Measurements from ENCODE around the gene LAGE3.

DNA sequence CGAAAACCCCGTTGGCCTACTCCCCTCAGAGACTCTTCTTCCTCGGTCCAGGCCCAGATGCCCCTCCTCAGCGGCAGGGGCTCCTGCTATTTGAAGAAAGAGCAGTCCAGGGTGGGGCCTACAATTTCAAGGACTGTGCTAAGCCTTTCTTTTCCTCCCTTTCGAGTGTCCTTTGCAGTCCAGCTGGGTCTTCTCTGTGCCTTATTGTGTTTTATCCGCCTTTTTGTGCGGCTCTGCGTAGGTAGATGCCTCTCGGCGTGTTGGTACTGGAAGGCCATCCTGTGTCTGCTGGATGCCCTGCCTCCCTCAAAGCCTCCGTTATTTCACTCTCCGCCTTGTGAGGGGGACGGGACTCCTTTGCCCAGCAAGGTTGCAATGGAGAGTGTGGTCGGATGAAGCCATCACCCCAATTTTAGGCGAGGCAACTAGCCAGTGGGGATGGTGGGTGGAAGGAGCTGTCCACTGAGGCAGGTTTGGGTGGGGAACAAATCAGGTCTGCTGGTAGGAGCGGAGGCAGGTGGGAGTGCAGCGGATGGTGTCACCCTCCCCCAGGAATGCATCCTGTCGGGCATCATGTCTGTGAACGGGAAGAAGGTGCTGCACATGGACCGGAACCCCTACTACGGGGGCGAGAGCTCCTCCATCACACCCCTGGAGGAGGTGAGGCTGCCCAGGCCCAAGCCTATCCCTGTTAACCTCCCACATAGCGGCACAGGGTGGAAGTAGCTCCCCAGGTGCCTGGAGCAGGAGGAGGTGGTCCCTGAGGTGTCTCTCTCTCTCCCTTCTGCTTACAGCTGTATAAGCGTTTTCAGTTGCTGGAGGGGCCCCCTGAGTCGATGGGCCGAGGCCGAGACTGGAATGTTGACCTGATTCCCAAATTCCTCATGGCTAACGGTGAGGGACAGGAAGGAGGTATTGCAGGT lies 40.8 kb downstream of the LAGE3 start:
- TF ChIP-seq POLR2AphosphoS5 (IDR thresholded peaks at IDR 0.05; ENCODE audit: low read depth): no peak
- TF ChIP-seq, protein P1, sequence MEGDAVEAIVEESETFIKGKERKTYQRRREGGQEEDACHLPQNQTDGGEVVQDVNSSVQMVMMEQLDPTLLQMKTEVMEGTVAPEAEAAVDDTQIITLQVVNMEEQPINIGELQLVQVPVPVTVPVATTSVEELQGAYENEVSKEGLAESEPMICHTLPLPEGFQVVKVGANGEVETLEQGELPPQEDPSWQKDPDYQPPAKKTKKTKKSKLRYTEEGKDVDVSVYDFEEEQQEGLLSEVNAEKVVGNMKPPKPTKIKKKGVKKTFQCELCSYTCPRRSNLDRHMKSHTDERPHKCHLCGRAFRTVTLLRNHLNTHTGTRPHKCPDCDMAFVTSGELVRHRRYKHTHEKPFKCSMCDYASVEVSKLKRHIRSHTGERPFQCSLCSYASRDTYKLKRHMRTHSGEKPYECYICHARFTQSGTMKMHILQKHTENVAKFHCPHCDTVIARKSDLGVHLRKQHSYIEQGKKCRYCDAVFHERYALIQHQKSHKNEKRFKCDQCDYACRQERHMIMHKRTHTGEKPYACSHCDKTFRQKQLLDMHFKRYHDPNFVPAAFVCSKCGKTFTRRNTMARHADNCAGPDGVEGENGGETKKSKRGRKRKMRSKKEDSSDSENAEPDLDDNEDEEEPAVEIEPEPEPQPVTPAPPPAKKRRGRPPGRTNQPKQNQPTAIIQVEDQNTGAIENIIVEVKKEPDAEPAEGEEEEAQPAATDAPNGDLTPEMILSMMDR (IDR thresholded peaks at IDR 0.05; ENCODE audit: insufficient read depth, low read length): no peak
- TF ChIP-seq, protein P2, sequence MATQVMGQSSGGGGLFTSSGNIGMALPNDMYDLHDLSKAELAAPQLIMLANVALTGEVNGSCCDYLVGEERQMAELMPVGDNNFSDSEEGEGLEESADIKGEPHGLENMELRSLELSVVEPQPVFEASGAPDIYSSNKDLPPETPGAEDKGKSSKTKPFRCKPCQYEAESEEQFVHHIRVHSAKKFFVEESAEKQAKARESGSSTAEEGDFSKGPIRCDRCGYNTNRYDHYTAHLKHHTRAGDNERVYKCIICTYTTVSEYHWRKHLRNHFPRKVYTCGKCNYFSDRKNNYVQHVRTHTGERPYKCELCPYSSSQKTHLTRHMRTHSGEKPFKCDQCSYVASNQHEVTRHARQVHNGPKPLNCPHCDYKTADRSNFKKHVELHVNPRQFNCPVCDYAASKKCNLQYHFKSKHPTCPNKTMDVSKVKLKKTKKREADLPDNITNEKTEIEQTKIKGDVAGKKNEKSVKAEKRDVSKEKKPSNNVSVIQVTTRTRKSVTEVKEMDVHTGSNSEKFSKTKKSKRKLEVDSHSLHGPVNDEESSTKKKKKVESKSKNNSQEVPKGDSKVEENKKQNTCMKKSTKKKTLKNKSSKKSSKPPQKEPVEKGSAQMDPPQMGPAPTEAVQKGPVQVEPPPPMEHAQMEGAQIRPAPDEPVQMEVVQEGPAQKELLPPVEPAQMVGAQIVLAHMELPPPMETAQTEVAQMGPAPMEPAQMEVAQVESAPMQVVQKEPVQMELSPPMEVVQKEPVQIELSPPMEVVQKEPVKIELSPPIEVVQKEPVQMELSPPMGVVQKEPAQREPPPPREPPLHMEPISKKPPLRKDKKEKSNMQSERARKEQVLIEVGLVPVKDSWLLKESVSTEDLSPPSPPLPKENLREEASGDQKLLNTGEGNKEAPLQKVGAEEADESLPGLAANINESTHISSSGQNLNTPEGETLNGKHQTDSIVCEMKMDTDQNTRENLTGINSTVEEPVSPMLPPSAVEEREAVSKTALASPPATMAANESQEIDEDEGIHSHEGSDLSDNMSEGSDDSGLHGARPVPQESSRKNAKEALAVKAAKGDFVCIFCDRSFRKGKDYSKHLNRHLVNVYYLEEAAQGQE (IDR thresholded peaks at IDR 0.05; ENCODE audit: insufficient replicate concordance, low read depth): no peak

Measured in HL-60 (cell line).